Fibroblast of peridontal ligament (primary cell): Measurements from ENCODE around the gene COTL1.

ENCODE experiments used
- DNase-seq: peaks from one replicate; pipeline ENCODE4 v3.0.0-alpha.2; 2010; ENCODE audit errors: extremely low read depth

The COTL1 gene

GRCh38 chr16:84614073-84614459, 3.8 kb downstream of the COTL1 start:
- DNase-seq, result no peak

GRCh38 chr16:84613408-84614072, 4.3 kb downstream of the COTL1 start:
- no peak for DNase-seq

- no peak for DNase-seq
Observed at GRCh38 chr16:84612686-84613085, 5.2 kb downstream of the COTL1 start.

- peak; percentile 92 for DNase-seq
Observed at GRCh38 chr16:84611041-84611440, 6.8 kb downstream of the COTL1 start.

GRCh38 chr16:84610376-84610775, 7.5 kb downstream of the COTL1 start:
- DNase-seq, result peak; percentile 23

- DNase-seq, result no peak
Observed at GRCh38 chr16:84609563-84610177, 8.2 kb downstream of the COTL1 start.

- no peak for DNase-seq
Observed at GRCh38 chr16:84608282-84608681, 9.6 kb downstream of the COTL1 start.

- no peak for DNase-seq
Observed at GRCh38 chr16:84607694-84608093, 10.2 kb downstream of the COTL1 start.

GRCh38 chr16:84607061-84607460, 10.8 kb downstream of the COTL1 start:
- DNase-seq, result no peak

GRCh38 chr16:84606081-84606875, 11.6 kb downstream of the COTL1 start:
- no peak for DNase-seq

- DNase-seq, result peak; percentile 11
Observed at GRCh38 chr16:84605339-84605848, 12.5 kb downstream of the COTL1 start.

GRCh38 chr16:84604477-84605013, 13.3 kb downstream of the COTL1 start:
- no peak for DNase-seq

- no peak for DNase-seq
Observed at GRCh38 chr16:84603940-84604339, 13.9 kb downstream of the COTL1 start.

GRCh38 chr16:84603140-84603816, 14.6 kb downstream of the COTL1 start:
- DNase-seq, result peak; percentile 99

- peak; percentile 41 for DNase-seq
Observed at GRCh38 chr16:84600343-84601229, 17.3 kb downstream of the COTL1 start.

GRCh38 chr16:84599521-84600202, 18.2 kb downstream of the COTL1 start:
- peak; percentile 80 for DNase-seq

- peak; percentile 21 for DNase-seq
Observed at GRCh38 chr16:84598360-84598759, 19.5 kb downstream of the COTL1 start.

GRCh38 chr16:84597931-84598351, 19.9 kb downstream of the COTL1 start:
- no peak for DNase-seq

GRCh38 chr16:84597528-84597896, 20.4 kb downstream of the COTL1 start:
- no peak for DNase-seq
